Stomach smooth muscle (tissue), 2 donors: ENCODE results near the gene TBC1D14.

Source experiments
- H3K27ac ChIP-seq: one replicate; pipeline ENCODE4 v1.7.0; 2013; ENCODE audit warnings: mild to moderate bottlenecking, low read length, inconsistent platforms
- H3K27me3 ChIP-seq, 2 donors: one replicate each; pipeline ENCODE4 v1.7.0; 2013; ENCODE audit warnings: low read length in 2 of 2; ENCODE audit not compliant: insufficient read depth in 2 of 2, control insufficient read depth in 1 of 2
- H3K36me3 ChIP-seq, 2 donors: one replicate each; pipeline ENCODE4 v1.7.0; 2013; ENCODE audit warnings: low read length in 2 of 2; ENCODE audit not compliant: control insufficient read depth in 2 of 2, insufficient read depth in 2 of 2
- H3K4me1 ChIP-seq: one replicate; pipeline ENCODE4 v1.7.0; 2013; ENCODE audit warnings: low read length; ENCODE audit not compliant: control insufficient read depth, insufficient read depth
- H3K4me3 ChIP-seq, 2 donors: one replicate each; pipeline ENCODE4 v1.7.0; 2013; ENCODE audit warnings: low read length in 2 of 2
- H3K9ac ChIP-seq, 2 donors: one replicate each; pipeline ENCODE4 v1.7.0; 2013; ENCODE audit warnings: low read length in 2 of 2, mild to moderate bottlenecking in 1 of 2
- H3K9me3 ChIP-seq, 2 donors: one replicate each; pipeline ENCODE4 v1.7.0; 2013; ENCODE audit warnings: low read length in 2 of 2; ENCODE audit not compliant: control insufficient read depth in 2 of 2
- donor health status: healthy.
- donor health status: Pancreatic carcinoma.

TBC1D14 gene

GRCh38 chr4:7055111-7055989 is 145.7 kb downstream of the TBC1D14 start:
- no peak overlapping the region for H3K27ac ChIP-seq
- H3K4me1 ChIP-seq: peaks cover 8% of the 10 kb centered on the region
- no peaks in the 10 kb centered on the region for H3K9me3 ChIP-seq
- H3K27me3 ChIP-seq: no peaks in the 10 kb centered on the region
- H3K36me3 ChIP-seq: peaks cover 32 to 39% of the 10 kb centered on the region in 2 donors
- no peak overlapping the region for H3K9ac ChIP-seq
- H3K4me3 ChIP-seq: no peak overlapping the region

- Histone ChIP-seq H3K4me3 (no peak overlapping the region), H3K27me3 (no peaks in the 10 kb centered on the region), H3K27ac (no peak overlapping the region), H3K9me3 (no peaks in the 10 kb centered on the region), H3K4me1 (peaks cover 6% of the 10 kb centered on the region), H3K9ac (no peak overlapping the region), H3K36me3 (peaks cover 38 to 45% of the 10 kb centered on the region in 2 donors)
Measured at GRCh38 chr4:7055990-7056325, 146.3 kb downstream of the TBC1D14 start.

DNA sequence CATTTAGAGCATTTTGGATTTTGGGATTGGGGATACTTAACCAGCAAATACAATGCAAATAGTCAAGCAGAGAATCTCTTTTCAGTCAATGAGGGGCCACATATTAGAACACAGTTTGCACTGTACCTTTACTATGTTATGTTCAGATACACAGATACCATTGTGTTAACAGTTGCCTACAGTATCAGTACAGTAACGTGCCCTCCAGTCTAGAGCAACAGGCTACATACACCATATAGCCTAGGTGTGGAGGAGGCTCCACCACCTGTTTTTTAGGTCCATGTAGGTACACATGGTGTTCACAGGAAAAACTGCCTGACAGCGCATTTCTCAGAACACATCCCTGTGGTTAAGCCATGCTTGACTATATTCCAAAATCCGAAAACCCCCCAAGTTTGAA is 149.2 kb downstream of the TBC1D14 start:
- no peaks in the 10 kb centered on the region for H3K9me3 ChIP-seq
- no peak overlapping the region for H3K27ac ChIP-seq
- H3K4me1 ChIP-seq: peaks cover 5% of the 10 kb centered on the region
- no peak overlapping the region for H3K9ac ChIP-seq
- peaks cover 57 to 59% of the 10 kb centered on the region in 2 donors for H3K36me3 ChIP-seq
- H3K27me3 ChIP-seq: no peaks in the 10 kb centered on the region
- no peak overlapping the region for H3K4me3 ChIP-seq

GRCh38 chr4:7059662-7060061 is 150.0 kb downstream of the TBC1D14 start:
- Histone ChIP-seq H3K9ac (no peak overlapping the region), H3K36me3 (peaks cover 53 to 55% of the 10 kb centered on the region in 2 donors), H3K9me3 (no peaks in the 10 kb centered on the region), H3K27me3 (no peaks in the 10 kb centered on the region), H3K4me1 (peaks cover 5% of the 10 kb centered on the region), H3K27ac (peak overlapping the region; percentile 31), H3K4me3 (no peak overlapping the region)

DNA sequence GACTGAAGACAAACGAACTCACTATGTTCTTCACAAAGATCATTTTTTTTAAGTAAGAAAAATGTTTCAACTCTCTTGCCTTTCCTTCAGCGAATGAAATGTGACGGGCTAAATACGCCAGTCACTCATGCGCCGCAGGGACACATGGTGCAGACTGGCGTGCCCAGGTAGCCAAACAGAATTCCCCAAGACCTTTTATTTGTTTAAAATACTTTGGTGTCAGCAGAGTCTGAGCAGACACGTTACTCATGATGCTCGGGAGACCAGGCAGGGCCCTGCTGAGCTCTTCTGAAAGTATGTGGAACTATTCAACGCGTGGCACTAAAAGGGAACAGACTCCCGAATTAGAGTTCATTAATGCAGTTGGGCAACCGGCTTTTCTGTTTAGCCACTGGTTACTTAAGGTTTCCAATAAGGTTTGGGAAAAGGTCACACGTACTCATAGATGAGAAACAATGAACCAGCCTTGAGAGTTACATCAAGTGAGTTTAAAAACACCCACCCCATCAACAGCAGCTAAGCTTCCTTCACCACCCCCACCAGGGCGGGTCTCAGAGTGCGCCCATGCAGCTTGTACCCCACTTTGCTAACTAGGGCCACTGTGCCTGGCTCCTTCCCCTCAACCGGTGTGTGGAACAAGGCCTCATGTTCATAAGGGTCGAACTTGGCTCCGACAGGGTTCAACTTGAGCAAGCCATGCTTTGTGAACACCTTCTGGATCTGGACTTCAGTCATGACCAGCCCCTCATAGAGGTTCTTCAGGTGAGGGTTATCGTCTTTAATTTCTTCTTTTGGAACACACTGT is 150.9 kb downstream of the TBC1D14 start:
- no peak overlapping the region for H3K27ac ChIP-seq
- H3K36me3 ChIP-seq: peaks cover 45 to 50% of the 10 kb centered on the region in 2 donors
- H3K9me3 ChIP-seq: no peaks in the 10 kb centered on the region
- H3K4me1 ChIP-seq: peaks cover 5% of the 10 kb centered on the region
- no peaks in the 10 kb centered on the region for H3K27me3 ChIP-seq
- H3K4me3 ChIP-seq: no peak overlapping the region
- peak overlapping the region in 1 of 2 donors; percentile 21 for H3K9ac ChIP-seq

DNA sequence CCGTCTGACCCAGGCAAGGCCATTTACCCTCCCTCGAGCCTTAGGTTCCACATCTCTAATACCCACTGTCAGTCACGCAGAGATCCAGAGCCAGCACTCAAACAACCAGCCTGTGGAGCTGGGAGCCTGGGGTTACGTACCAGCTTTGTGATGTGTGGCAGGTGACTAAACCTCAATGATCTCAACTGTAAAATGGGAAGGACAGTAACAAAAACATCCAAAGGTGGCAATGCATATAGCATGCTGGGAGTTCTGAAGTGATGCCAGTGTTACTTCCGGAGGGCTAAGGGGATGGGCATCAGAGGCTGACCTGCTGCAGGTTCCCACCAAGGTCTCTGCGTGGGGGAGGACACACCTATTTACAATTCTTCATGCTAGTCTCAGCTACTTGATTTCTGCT is 152.2 kb downstream of the TBC1D14 start:
- peaks cover 37 to 39% of the 10 kb centered on the region in 2 donors for H3K36me3 ChIP-seq
- H3K9me3 ChIP-seq: no peaks in the 10 kb centered on the region
- H3K9ac ChIP-seq: no peak overlapping the region
- H3K4me3 ChIP-seq: no peak overlapping the region
- H3K27me3 ChIP-seq: no peaks in the 10 kb centered on the region
- no peak overlapping the region for H3K27ac ChIP-seq
- H3K4me1 ChIP-seq: peaks cover 14% of the 10 kb centered on the region

- Histone ChIP-seq H3K9me3 (no peaks in the 10 kb centered on the region), H3K27me3 (no peaks in the 10 kb centered on the region), H3K27ac (no peak overlapping the region), H3K36me3 (peaks cover 35 to 39% of the 10 kb centered on the region in 2 donors), H3K4me1 (peaks cover 22% of the 10 kb centered on the region), H3K4me3 (no peak overlapping the region), H3K9ac (no peak overlapping the region)
Measured at GRCh38 chr4:7062816-7063215, 153.2 kb downstream of the TBC1D14 start.

- peaks cover 22% of the 10 kb centered on the region for H3K4me1 ChIP-seq
- H3K9me3 ChIP-seq: no peaks in the 10 kb centered on the region
Measured at GRCh38 chr4:7063362-7063761, 153.7 kb downstream of the TBC1D14 start.

DNA sequence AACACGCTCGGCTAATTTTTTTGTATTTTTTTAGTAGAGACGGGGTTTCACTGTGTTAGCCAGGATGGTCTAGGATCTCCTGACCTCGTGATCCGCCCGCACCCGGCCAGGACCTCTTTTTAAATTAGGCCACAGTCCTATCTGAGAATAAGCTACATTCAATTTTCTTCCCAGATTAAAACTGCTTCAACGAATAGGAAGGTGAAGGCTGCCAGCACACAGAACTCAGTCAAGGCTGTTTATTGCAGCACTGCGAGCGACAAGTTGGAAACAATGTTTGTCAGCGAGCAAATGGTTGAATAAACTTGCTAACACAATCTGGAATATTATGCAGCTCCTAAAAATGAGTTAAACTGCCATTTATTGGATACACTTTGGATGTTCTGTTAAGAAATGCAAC is 156.4 kb downstream of the TBC1D14 start:
- Histone ChIP-seq H3K36me3 (peaks cover 20 to 23% of the 10 kb centered on the region in 2 donors), H3K4me3 (no peak overlapping the region), H3K27ac (no peak overlapping the region), H3K4me1 (peaks cover 30% of the 10 kb centered on the region), H3K27me3 (no peaks in the 10 kb centered on the region), H3K9me3 (no peaks in the 10 kb centered on the region), H3K9ac (no peak overlapping the region)

More at GRCh38 chr4:7063362-7063761, 153.7 kb downstream of the TBC1D14 start:
- Histone ChIP-seq H3K36me3 (peaks cover 34 to 38% of the 10 kb centered on the region in 2 donors), H3K9ac (no peak overlapping the region), H3K27me3 (no peaks in the 10 kb centered on the region), H3K27ac (no peak overlapping the region), H3K4me3 (no peak overlapping the region)

DNA sequence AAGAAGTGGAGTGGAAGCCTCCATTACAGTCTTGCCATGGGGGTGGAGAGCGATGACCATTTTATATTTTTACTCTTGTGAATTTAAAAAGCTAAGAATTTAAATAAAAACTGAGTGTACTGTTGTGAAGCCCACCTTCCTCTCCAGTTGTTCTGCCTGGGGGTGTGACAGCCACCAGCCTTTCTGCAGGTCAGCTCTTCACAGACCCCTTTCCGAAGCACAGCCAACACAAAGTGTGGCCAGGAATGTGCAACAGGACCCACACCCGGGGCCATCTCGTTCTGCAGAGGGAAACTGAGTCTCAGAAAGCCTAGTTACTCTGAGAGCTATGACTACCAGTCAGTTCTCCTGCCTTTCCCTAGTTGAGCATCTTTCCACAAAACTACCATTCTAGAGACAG is 156.9 kb downstream of the TBC1D14 start:
- Histone ChIP-seq H3K27ac (no peak overlapping the region), H3K4me1 (peaks cover 29% of the 10 kb centered on the region), H3K9ac (peak overlapping the region; percentile 13 to 89), H3K36me3 (peaks cover 17 to 18% of the 10 kb centered on the region in 2 donors), H3K4me3 (peak overlapping the region; percentile 87 to 93), H3K27me3 (no peaks in the 10 kb centered on the region), H3K9me3 (no peaks in the 10 kb centered on the region)
